Chondrocyte (in vitro differentiated cells): Measurements from ENCODE around the gene HKDC1. TPM values are rescaled to one million over a fixed set of nuclear protein-coding genes. Genes with fewer than 3 reads are reported as not detected.
A peak's percentile ranks its signal among the peaks of the same experiment; 100 is the strongest.

ENCODE experiments used
- DNase-seq: peaks from one replicate; pipeline ENCODE4 v3.0.0; 2021; ENCODE audit warnings: mixed read lengths, low spot score
- H3K27ac Mint-ChIP-seq: one replicate; pipeline ENCODE4 v1.8.0; 2021; ENCODE audit warnings: mild to moderate bottlenecking, moderate library complexity, mixed read lengths; ENCODE audit not compliant: unreplicated experiment
- H3K27me3 Mint-ChIP-seq: 2 replicates; pipeline ENCODE4 v1.8.0; 2021; ENCODE audit warnings: low read depth, mixed read lengths
- H3K36me3 Mint-ChIP-seq: 2 replicates; pipeline ENCODE4 v1.8.0; 2021; ENCODE audit warnings: low read depth, mixed read lengths
- H3K4me1 Mint-ChIP-seq: 2 replicates; pipeline ENCODE4 v1.8.0; 2021; ENCODE audit warnings: low read depth, mild to moderate bottlenecking, mixed read lengths
- H3K4me3 Mint-ChIP-seq: one replicate; pipeline ENCODE4 v1.8.0; 2021; ENCODE audit warnings: mild to moderate bottlenecking, moderate library complexity, mixed read lengths; ENCODE audit not compliant: unreplicated experiment
- H3K9me3 Mint-ChIP-seq: 2 replicates; pipeline ENCODE4 v1.8.0; 2021; ENCODE audit warnings: low read depth, mixed read lengths
- total RNA-seq: library from RNA; stranded (reverse); gene quantifications from 3 replicates; pipeline ENCODE4 v1.2.1, GENCODE V29; 2021
- TF ChIP-seq, protein P1 (sequence below): fragments of 200-600 bp; sonication (generic); IDR thresholded peaks from 2 replicates; pipeline ENCODE4 v1.5.0; 2021; ENCODE audit warnings: antibody characterized with exemption, mild to moderate bottlenecking, moderate library complexity

Gene HKDC1
- total RNA-seq, 1 donor from 2014 or later: 4.0 TPM

DNA sequence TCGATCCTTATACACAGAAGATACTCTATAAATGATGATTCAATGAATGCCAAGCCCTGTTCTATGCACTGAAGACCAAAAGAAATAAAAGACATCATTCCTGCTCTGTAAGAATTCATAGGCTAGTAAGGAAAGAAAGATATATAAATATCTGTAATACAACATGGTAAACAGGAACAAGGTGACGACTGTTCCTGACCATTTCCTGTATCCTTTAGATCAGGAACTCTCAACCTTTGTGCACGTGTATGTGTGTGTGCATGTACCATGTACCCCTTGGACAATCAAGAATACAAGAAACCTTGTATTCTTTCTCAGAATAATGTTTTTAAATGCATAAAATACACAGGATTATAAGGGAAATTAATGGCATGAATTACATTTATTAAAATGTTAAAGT lies 50.9 kb downstream of the HKDC1 start:
- Mint-ChIP-seq H3K27ac (no peak overlapping the region), H3K4me1 (peaks cover 2% of the 10 kb centered on the region), H3K9me3 (peaks cover 8% of the 10 kb centered on the region), H3K4me3 (no peak overlapping the region), H3K36me3 (peaks cover 3% of the 10 kb centered on the region), H3K27me3 (no peaks in the 10 kb centered on the region)
- DNase-seq: no peak
- TF ChIP-seq, protein P1, sequence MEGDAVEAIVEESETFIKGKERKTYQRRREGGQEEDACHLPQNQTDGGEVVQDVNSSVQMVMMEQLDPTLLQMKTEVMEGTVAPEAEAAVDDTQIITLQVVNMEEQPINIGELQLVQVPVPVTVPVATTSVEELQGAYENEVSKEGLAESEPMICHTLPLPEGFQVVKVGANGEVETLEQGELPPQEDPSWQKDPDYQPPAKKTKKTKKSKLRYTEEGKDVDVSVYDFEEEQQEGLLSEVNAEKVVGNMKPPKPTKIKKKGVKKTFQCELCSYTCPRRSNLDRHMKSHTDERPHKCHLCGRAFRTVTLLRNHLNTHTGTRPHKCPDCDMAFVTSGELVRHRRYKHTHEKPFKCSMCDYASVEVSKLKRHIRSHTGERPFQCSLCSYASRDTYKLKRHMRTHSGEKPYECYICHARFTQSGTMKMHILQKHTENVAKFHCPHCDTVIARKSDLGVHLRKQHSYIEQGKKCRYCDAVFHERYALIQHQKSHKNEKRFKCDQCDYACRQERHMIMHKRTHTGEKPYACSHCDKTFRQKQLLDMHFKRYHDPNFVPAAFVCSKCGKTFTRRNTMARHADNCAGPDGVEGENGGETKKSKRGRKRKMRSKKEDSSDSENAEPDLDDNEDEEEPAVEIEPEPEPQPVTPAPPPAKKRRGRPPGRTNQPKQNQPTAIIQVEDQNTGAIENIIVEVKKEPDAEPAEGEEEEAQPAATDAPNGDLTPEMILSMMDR: no peak

DNA sequence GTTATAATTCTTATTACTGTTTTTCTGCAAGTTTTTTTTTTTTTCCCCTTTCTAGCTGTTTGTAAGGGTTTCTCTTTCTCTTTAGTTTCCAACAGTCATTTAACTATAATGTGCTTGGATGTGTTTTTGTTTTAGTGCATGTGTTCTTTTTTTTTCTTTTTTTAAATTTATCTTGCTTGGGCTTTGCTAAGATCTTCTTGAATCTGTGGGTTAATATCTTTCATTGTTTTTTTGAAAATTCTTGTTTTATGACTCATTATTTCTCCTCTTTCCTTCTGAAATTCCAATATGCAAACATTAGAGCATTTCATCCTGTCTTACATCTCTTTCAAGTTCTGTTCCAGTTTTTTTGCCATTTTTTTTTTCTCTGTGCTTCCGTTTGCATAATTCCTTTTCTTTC lies 52.5 kb downstream of the HKDC1 start:
- no peak for DNase-seq
- Mint-ChIP-seq H3K27ac (no peak overlapping the region), H3K36me3 (peaks cover 3% of the 10 kb centered on the region), H3K4me1 (peaks cover 2% of the 10 kb centered on the region), H3K27me3 (no peaks in the 10 kb centered on the region), H3K9me3 (peaks cover 8% of the 10 kb centered on the region), H3K4me3 (no peak overlapping the region)
- TF ChIP-seq, protein P1: no peak

DNA sequence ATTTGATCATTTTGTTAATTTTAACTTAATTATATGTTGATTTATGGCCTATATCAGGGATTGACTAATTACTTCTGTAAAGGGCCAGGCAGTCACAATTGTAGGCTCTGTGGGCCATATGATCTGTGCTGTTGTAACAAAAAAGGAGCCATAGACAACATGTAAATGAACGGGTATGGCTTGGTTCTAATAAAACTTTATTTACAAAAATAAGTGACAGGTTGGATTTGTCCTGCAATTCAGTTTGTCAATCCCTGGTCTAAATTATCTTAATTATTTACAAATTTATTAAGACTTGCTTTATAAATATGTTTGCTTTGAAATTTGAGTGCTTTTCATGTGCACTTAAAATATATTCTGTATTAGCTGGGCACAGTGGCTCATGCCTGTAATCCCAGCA lies 55.3 kb downstream of the HKDC1 start:
- H3K9me3 Mint-ChIP-seq: peaks cover 8% of the 10 kb centered on the region
- peaks cover 3% of the 10 kb centered on the region for H3K36me3 Mint-ChIP-seq
- H3K27ac Mint-ChIP-seq: no peak overlapping the region
- no peak for DNase-seq
- H3K4me1 Mint-ChIP-seq: peaks cover 18% of the 10 kb centered on the region
- H3K27me3 Mint-ChIP-seq: no peaks in the 10 kb centered on the region
- TF ChIP-seq, protein P1: no peak
- no peak overlapping the region for H3K4me3 Mint-ChIP-seq

DNA sequence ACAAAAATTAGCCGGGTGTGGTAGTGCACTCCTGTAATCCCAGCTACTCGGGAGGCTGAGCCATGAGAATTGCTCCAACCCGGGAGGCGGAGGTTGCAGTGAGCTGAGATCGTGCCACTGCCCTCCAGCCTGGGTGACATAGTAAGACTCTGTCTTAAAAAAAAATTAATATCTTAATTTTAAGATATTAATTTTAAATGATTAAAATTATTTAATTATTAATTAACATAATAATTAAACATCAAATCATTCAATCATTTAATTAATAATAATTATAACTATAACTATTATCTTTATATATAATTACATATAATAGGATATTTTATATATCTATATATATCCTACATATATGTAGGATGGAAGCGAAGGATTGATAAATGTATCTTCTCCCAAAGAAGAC lies 56.4 kb downstream of the HKDC1 start:
- TF ChIP-seq, protein P1: no peak
- Mint-ChIP-seq H3K27ac (no peak overlapping the region), H3K27me3 (no peaks in the 10 kb centered on the region), H3K4me3 (no peak overlapping the region), H3K36me3 (peaks cover 3% of the 10 kb centered on the region), H3K4me1 (peaks cover 18% of the 10 kb centered on the region), H3K9me3 (peaks cover 11% of the 10 kb centered on the region)
- DNase-seq: no peak

DNA sequence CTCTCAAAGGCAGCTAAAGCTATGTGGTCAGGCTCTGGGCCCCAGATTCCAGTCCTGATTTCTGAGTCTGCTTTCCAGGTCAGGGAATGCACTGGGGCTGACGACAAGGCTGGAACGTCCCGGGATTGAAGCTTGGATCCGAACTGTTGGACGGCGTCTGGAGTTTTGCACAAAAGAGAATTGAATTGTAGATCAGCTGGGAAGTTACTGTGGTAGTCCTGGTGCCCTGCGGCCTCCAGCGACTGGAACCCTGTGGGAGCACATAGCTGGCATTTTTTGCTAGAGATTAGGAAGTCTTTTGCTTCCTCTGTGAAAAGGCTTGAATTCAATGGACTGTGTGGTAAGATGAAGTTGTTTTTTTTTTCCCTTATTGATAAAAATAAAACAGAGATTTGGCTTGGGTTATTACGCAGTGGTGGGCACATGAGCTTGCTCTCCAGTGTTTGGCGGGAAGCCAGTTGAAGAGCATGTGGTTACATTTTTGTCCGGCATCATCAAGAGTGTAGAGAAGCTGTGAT lies 58.4 kb downstream of the HKDC1 start, which contains the start of gene HK1:
HK1 (plus strand) TSS at position 51 of the 518 bp plus-strand sequence.
- Mint-ChIP-seq H3K4me1 (peaks cover 16% of the 10 kb centered on the region), H3K27me3 (no peaks in the 10 kb centered on the region), H3K9me3 (peaks cover 7% of the 10 kb centered on the region), H3K4me3 (peak within 1 kb of the TSS; percentile 17), H3K27ac (peak within 1 kb of the TSS; percentile 82), H3K36me3 (no peaks in the 10 kb centered on the region)
- TF ChIP-seq, protein P1: no peak
- DNase-seq: no peak
